Neural cell (in vitro differentiated cells): Measurements from ENCODE around the gene FYN. TPM values are rescaled to one million over a fixed set of nuclear protein-coding genes. Genes with fewer than 3 reads are reported as not detected.

ENCODE experiments used
- H2AFZ ChIP-seq: fragments of 200-600, 300-800 bp; sonication (generic), shearing (Covaris generic); 2 replicates; pipeline ENCODE4 v1.6.0; 2014; ENCODE audit warnings: low read depth, mild to moderate bottlenecking, antibody characterized with exemption, low read length, moderate library complexity
- H3F3A ChIP-seq: fragments of 200-600 bp; shearing (Covaris generic); 2 replicates; pipeline ENCODE4 v1.6.1; 2016; ENCODE audit warnings: mild to moderate bottlenecking, moderate library complexity, mixed read lengths, antibody characterized with exemption, low read length; ENCODE audit not compliant: insufficient read depth, poor library complexity, severe bottlenecking
- H3K27ac ChIP-seq: fragments of 200-600, 300-800 bp; sonication (generic), shearing (Covaris generic); 2 replicates; pipeline ENCODE4 v1.5.1; 2014; ENCODE audit warnings: mild to moderate bottlenecking, low read length, moderate library complexity
- H3K27me3 ChIP-seq: fragments of 300-800, 200-600 bp; sonication (generic), shearing (Covaris generic); 2 replicates; pipeline ENCODE4 v1.6.0; 2014; ENCODE audit warnings: mild to moderate bottlenecking, low read depth, low read length, moderate library complexity; ENCODE audit not compliant: insufficient read depth
- H3K36me3 ChIP-seq: fragments of 300-800, 200-600 bp; sonication (generic), shearing (Covaris generic); 2 replicates; pipeline ENCODE4 v1.5.1; 2014; ENCODE audit warnings: mild to moderate bottlenecking, antibody characterized with exemption, low read length, moderate library complexity; ENCODE audit not compliant: insufficient read depth
- H3K4me2 ChIP-seq: fragments of 300-800, 200-600 bp; sonication (generic), shearing (Covaris generic); 2 replicates; pipeline ENCODE4 v1.6.0; 2014; ENCODE audit warnings: mild to moderate bottlenecking, low read length
- H3K4me3 ChIP-seq: fragments of 300-800, 200-600 bp; sonication (generic), shearing (Covaris generic); 2 replicates; pipeline ENCODE4 v1.5.1; 2014; ENCODE audit warnings: mild to moderate bottlenecking, low read length, moderate library complexity
- H3K79me2 ChIP-seq: fragments of 200-600 bp; shearing (Covaris generic); replicated peaks from 2 replicates; pipeline ENCODE4 v1.6.0; 2014; ENCODE audit warnings: mild to moderate bottlenecking, low read length, moderate library complexity; ENCODE audit not compliant: insufficient read depth
- H3K9ac ChIP-seq: fragments of 300-800, 200-600 bp; sonication (generic), shearing (Covaris generic); 2 replicates; pipeline ENCODE4 v1.6.1; 2016; ENCODE audit warnings: mild to moderate bottlenecking, low read length, mixed read lengths
- H3K9me2 ChIP-seq: fragments of 200-600 bp; shearing (Covaris generic); 2 replicates; pipeline ENCODE4 v1.6.1; 2016; ENCODE audit warnings: mild to moderate bottlenecking, low read length, mixed read lengths; ENCODE audit not compliant: insufficient read depth
- H3K9me3 ChIP-seq: fragments of 200-600, 300-800 bp; sonication (generic), shearing (Covaris generic); 2 replicates; pipeline ENCODE4 v1.6.1; 2016; ENCODE audit warnings: mild to moderate bottlenecking, mixed run types, low read length, moderate library complexity, mixed read lengths
- H4K20me1 ChIP-seq: fragments of 200-600 bp; shearing (Covaris generic); 2 replicates; pipeline ENCODE4 v1.6.1; 2016; ENCODE audit warnings: mild to moderate bottlenecking, mixed run types; ENCODE audit not compliant: insufficient read depth
- EP300 ChIP-seq: fragments of 450-650 bp; conservative IDR thresholded peaks from 2 replicates; pipeline ENCODE4 v1.6.1; 2014; ENCODE audit warnings: antibody characterized with exemption, mild to moderate bottlenecking, moderate library complexity; ENCODE audit not compliant: poor library complexity, severe bottlenecking
- EZH2 ChIP-seq: fragments of 200-600, 300-800 bp; shearing (Covaris generic), sonication (generic); IDR thresholded peaks from 2 replicates; pipeline ENCODE4 v1.6.1; 2014; ENCODE audit warnings: antibody characterized with exemption, low read length, borderline replicate concordance, mild to moderate bottlenecking; ENCODE audit not compliant: insufficient read depth, poor library complexity, severe bottlenecking
- MXI1 ChIP-seq: fragments of 450-650 bp; conservative IDR thresholded peaks from 2 replicates; pipeline ENCODE4 v1.6.1; 2014; ENCODE audit warnings: antibody characterized with exemption, mild to moderate bottlenecking; ENCODE audit not compliant: poor library complexity, severe bottlenecking
- POLR2AphosphoS5 ChIP-seq: IDR thresholded peaks from 2 replicates; pipeline ENCODE4 v1.6.1; 2012
- RAD21 ChIP-seq: fragments of 450-650 bp; conservative IDR thresholded peaks from 2 replicates; pipeline ENCODE4 v1.6.1; 2014; ENCODE audit warnings: antibody characterized with exemption, mild to moderate bottlenecking, moderate library complexity
- REST ChIP-seq: IDR thresholded peaks from 2 replicates; pipeline ENCODE4 v1.6.1; 2012; ENCODE audit warnings: borderline replicate concordance
- SMC3 ChIP-seq: fragments of 450-650 bp; conservative IDR thresholded peaks from 2 replicates; pipeline ENCODE4 v1.6.1; 2014; ENCODE audit warnings: antibody characterized with exemption, mild to moderate bottlenecking, moderate library complexity; ENCODE audit not compliant: poor library complexity
- TAF1 ChIP-seq: IDR thresholded peaks from 2 replicates; pipeline ENCODE4 v1.6.1; 2012; ENCODE audit warnings: low read depth
- polyA plus RNA-seq: library from polyadenylated mRNA; depleted of rRNA; stranded (reverse); fragments of >200 nt; gene quantifications from 2 replicates; pipeline ENCODE4 v1.2.3, GENCODE V29; 2014
- TF ChIP-seq, protein P1 (sequence below): fragments of 450-650 bp; IDR thresholded peaks from 2 replicates; pipeline ENCODE4 v1.5.1; 2014; ENCODE audit warnings: antibody characterized with exemption, mild to moderate bottlenecking, moderate library complexity; ENCODE audit not compliant: poor library complexity, severe bottlenecking

FYN gene
- polyA plus RNA-seq, 1 donor from 2014 or later, result 277 TPM

GRCh38 chr6:111792914-111793700, 80.1 kb downstream of the FYN start:
- no peak overlapping the region for H3K9ac ChIP-seq
- no peaks in the 10 kb centered on the region for H3K27me3 ChIP-seq
- no peak overlapping the region for H3K4me2 ChIP-seq
- peaks cover 79% of the 10 kb centered on the region for H3K79me2 ChIP-seq
- TF ChIP-seq TAF1, result no peak
- no peak for TF ChIP-seq MXI1
- no peak for TF ChIP-seq POLR2AphosphoS5
- TF ChIP-seq EZH2, result no peak
- TF ChIP-seq REST, result no peak
- TF ChIP-seq SMC3, result no peak
- TF ChIP-seq, protein P1, sequence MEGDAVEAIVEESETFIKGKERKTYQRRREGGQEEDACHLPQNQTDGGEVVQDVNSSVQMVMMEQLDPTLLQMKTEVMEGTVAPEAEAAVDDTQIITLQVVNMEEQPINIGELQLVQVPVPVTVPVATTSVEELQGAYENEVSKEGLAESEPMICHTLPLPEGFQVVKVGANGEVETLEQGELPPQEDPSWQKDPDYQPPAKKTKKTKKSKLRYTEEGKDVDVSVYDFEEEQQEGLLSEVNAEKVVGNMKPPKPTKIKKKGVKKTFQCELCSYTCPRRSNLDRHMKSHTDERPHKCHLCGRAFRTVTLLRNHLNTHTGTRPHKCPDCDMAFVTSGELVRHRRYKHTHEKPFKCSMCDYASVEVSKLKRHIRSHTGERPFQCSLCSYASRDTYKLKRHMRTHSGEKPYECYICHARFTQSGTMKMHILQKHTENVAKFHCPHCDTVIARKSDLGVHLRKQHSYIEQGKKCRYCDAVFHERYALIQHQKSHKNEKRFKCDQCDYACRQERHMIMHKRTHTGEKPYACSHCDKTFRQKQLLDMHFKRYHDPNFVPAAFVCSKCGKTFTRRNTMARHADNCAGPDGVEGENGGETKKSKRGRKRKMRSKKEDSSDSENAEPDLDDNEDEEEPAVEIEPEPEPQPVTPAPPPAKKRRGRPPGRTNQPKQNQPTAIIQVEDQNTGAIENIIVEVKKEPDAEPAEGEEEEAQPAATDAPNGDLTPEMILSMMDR, result no peak
- no peak for TF ChIP-seq RAD21
- TF ChIP-seq EP300, result no peak
- no peak overlapping the region for H3K27ac ChIP-seq
- H3K36me3 ChIP-seq, result no peaks in the 10 kb centered on the region
- H3K4me3 ChIP-seq, result no peak overlapping the region
- no peaks in the 10 kb centered on the region for H3K9me2 ChIP-seq
- H2AFZ ChIP-seq, result no peak overlapping the region
- no peaks in the 10 kb centered on the region for H3F3A ChIP-seq
- no peaks in the 10 kb centered on the region for H3K9me3 ChIP-seq
- H4K20me1 ChIP-seq, result no peaks in the 10 kb centered on the region

DNA sequence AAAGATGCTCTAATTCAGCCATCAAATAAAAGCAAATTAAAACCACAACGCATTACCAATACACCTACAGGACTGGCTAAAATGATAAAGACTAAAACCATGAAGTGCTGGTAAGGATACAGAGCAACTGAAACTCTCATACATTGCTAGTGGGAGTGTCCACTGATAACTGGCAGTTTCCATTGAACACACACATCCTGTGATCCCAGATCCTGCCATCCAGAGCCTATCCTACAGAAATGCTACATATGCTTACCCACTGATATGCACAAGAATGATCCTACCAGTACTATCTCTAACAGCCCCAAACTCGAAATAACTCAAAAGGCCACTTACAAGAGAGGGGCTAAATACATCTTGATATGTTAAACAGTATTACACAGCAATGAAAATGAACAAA, 81.0 kb downstream of the FYN start:
- Histone ChIP-seq H3F3A (no peaks in the 10 kb centered on the region), H3K79me2 (peaks cover 78% of the 10 kb centered on the region), H3K9ac (no peak overlapping the region), H3K27me3 (no peaks in the 10 kb centered on the region), H2AFZ (no peak overlapping the region), H3K4me2 (no peak overlapping the region), H3K9me2 (no peaks in the 10 kb centered on the region), H3K4me3 (no peak overlapping the region), H4K20me1 (no peaks in the 10 kb centered on the region), H3K36me3 (no peaks in the 10 kb centered on the region), H3K9me3 (no peaks in the 10 kb centered on the region), H3K27ac (no peak overlapping the region)
- TF ChIP-seq EZH2 (no peak), SMC3 (no peak)
